AG20443 (cell line): ENCODE data around the gene FCHSD2.
A peak's percentile ranks its signal among the peaks of the same experiment; 100 is the strongest.
"Not testable (repeated sequence)": the region's sequence is repeated elsewhere in the genome, so short reads cannot be mapped to it uniquely, and the experiment has no call there.

Experiments
- DNase-seq: peaks from one replicate; pipeline ENCODE4 v3.0.0; 2012; ENCODE audit warnings: low spot score, mixed read lengths

Gene FCHSD2

DNA sequence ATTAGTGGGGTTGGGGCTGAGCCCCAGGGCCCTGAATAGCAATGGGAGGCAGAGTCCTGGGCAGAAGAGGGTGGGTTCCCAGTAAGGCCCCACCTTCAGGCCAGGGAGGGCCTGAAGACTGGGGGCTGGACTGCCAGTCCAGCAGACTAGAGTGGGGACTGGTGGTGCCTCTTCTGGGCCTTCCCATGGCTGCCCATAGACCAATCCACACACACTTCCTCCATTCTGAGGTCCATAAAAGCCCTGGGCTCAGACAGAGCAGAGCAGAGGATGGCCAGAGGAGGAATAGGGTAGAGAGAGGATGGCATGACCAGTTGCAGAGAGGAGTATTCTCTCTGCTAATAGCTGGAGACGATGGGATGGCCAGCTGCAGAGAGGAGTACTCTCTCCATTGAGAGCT lies 216.0 kb downstream of the FCHSD2 start:
- no peak for DNase-seq

DNA sequence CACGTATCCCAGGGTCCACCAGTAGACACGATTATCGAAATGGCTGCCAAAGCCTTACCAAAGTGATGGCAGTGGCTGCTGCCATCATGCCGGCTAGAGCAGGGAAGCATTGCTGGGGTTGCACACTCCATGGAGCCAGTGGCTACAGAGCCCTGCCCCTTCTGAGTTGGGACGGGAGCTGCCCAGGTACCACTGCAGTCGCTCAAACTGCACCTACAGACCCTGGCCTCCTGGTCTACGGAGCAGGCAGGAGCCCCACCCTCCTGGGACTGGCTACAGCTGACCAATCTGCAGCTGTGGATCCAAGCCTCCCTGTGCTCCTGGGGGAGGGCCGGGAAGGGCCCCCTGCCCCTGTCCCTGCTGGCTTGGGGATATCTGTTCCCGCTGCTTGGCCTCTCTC lies 216.5 kb downstream of the FCHSD2 start:
- no peak for DNase-seq

DNA sequence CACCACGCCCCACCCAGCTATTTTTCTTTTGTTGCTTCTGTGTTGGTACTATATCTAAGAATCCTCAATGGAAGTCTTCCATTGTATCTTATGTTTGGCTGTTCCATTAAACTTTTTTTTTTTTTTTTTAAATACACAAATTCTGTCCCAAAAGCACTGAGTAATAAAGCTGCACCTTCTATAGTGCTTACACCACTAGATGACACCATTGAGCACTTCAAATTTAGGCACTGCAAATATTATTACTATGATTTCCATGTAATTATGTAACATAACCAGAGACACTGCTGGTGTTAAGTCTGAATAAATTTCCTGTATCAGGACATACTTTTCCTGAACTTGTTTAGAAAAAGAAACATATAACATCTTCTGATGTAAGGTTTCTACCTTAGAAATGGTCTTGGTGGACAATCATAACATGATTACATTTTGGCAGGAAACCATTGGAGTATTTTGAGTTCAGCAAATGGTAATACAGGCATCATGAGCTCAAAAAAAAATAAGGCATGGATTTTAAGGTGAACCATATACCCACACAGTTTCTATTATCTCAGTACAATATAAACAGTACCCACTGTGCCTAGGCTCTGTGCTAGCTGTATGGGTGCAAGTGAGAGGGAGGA lies 217.4 kb downstream of the FCHSD2 start:
- DNase-seq: peak; percentile 63

DNA sequence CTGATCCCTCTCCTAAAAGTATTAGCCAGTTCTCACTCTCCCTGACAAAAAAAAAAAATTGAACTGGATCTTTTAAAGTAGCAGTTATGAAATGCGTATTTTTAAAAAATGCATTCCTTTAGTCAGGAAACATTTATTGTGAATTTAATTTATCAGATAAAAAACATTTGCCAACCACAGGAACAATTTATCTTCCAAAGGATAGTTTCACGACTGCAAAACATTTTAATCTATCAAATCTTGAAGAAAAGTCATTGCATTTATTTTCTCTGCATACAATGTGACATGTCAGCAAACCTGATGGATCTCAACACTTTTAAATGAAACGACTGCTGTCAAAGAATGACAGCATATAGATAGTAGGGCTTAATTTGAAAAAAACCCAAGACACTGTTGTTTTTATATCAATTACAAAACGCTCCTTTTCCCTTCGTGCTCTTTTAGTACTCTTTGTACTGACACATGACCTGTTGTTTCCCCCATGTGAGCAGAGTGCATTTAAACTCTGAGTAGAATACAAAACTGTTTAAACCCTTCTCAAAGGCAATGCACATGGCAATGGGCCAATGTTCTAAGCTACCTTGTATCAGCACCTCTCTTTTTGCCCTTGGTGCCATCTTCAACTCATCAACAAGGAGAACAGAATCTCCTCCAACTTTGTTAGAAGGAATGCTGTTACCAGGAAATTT lies 220.9 kb downstream of the FCHSD2 start:
- DNase-seq: no peak

DNA sequence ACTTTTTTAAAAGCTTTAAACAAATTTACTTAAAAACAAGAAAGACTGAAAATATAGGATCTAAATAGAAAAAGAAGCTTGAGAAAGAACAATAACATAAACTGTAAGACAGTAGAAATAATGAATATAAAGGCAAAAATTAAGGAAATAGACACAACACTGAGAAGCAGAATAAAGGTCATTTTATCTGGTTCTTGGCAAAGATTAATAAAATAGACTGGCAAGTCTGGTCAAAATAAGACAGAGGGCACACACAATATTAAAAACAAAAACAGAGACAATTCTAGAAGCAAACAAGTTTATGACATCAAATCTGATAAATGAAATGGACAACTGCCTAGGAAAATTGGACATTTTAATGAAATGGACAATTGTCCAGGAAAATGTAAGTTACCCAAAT lies 222.1 kb downstream of the FCHSD2 start:
- no peak for DNase-seq

DNA sequence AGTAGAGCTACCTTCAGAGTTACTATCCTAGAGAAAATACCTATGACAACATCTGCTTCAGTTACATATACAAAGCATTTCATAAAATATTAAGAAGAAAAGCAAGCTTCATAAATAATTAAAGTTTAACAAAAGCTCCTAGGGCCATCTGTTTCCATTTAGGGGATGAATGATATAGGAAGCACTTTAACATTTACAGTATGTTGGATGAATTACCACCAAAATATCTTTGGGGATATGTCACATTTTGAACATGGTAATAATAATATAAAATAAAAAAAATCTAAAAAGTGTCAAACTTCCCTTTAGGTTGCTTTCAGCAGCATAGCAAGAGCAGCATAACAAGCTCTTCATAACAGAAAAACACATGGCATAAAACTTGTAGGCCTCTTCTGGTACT lies 223.3 kb downstream of the FCHSD2 start:
- no peak for DNase-seq

DNA sequence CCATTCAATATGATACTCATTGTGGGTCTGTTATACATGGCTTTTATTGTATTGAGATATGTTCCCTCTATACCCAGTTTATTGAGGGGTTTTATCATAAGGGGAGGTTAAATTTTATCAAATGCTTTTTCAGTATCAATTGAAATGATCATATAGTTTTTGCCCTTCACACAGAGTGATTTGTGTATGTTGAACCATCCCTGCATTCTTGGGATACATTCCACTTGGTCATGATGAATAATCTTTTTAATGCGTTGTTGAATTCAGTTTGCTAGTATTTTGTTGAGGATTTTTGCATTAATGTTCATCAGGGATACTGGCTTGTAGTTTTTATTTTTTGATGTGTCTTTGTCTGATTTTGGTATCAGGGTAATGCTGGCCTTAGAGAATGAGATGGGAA lies 229.9 kb downstream of the FCHSD2 start:
- no peak for DNase-seq

DNA sequence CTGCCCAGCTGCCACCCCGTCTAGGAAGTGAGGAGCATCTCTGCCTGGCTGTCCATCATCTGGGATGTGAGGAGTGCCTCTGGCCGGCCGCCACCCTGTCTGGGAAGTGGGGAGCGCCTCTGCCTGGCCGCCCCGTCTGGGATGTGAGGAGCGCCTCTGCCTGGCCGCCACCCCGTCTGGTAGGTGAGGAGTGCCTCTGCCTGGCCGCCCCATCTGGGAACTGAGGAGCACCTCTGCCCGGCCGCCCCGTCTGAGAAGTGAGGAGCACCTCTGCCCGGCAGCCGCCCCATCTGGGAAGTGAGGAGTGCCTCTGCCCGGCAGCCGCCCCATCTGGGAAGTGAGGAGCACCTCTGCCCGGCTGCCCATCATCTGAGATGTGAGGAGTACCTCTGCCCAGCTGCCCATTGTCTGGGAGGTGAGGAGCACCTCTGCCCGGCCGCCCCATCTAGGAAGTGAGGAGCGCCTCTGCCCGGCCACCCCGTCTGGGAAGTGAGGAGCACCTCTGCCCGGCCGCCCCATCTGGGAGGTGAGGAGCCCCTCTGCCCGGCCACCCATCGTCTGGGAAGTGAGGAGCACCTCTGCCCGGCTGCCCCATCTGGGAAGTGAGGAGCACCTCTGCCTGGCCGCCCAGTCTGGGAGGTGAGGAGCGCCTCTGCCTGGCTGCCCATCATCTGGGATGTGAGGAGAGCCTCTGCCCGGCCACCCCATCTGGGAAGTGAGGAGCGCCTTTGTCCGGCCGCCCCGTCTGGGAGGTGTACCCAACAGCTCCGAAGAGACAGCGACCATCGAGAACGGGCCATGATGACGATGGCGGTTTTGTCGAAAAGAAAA lies 232.3 kb downstream of the FCHSD2 start:
- DNase-seq: not testable (repeated sequence)

DNA sequence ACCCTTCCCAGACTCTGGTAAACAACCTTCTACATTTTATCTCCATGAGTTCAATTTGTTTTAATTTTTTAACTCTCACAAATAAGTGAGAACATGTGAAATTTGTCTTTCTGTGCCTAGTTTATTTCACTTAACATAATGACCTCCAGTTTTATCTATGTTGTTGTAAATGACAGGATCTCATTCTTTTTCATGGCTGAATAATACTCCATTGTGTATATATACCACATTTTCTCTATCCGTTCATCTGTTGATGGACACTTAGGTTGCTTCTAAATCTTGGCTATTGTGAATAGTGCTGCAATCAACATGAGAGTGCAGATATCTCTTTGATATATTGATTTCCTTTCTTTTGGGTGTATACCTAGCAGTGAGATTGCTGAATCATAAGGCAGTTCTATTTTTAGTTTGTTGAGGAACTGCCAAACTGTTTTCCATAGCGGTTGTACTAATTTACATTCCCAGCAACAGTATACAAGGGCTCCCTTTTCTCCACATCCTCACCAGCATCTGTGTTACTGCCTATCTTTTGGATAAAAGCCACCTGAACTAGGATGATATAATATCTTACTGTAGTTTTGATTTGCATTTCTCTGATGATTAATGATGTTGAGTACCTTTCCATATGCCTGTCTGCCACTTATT lies 234.0 kb downstream of the FCHSD2 start:
- DNase-seq: no peak

DNA sequence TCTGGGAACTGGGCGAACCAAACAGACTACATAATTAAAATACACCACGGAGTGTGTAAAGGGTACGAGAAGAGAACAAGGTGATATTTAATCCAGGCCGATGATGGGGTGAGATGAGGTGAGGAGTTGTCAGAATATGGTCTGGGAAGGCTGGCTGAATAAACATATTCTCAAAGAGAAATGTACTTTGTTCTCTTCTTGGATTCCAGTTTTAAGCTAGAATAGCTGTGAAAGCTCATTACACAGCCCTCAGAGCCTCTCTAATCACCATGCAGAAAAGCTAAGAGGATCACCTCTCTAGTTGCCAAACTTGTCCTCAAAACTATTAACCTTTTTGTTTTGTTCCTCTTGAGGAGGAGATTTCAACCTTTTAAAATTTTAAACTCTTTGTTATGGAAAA lies 238.1 kb downstream of the FCHSD2 start:
- DNase-seq: no peak

DNA sequence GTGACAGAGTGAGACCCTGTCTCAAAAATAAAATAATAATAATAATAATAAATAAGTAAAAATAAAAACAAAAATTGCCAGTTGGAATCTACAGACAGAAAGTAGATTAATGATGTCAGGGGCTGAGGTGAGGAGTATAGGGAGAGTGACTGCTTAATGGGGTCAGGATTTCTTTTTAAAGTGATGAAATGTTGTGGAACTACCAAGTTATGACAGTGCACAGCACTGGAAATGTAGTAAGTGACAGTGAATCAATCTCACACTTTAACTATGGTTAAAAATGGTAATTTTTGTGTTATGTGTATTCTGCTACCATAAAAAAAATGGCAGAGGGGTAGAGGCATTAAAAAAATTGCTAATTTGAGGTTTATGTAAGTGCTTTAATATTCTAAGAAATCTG lies 240.7 kb downstream of the FCHSD2 start:
- no peak for DNase-seq

DNA sequence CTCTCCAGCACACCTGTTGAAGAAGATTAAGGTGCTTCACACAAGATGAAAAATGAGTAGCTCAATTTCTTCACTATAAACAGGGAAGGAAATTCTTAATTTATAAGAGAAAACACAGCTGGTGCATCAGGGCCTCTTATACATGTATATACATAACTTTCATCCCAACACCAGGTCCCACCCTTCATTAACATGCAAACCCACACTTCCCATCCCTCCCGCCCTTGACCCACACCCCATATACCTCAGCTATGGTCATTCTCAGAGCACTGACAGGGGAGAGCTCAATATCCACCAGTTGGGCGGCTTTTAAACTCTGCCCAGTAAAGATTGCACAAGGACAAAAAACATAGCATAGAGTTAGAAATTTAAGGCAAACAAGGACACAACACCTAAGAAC lies 242.1 kb downstream of the FCHSD2 start:
- DNase-seq: no peak

DNA sequence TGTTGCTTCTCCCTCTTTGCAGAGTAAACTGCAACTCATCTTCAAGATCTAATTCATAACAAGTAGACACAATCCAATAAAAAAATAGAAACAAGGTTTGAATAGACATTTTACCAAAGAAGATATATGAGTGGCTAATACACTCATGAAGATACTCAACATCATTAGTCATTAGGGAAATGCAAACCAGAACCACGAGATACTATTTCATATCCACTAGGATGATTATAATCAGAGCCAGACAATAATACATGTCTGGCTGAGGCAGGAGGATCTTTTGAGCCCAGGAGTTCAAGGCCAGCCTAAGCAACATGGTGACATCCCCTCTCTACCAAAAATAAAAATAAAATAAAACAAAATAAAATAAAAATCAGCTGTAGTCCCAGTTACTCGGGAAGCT lies 242.9 kb downstream of the FCHSD2 start:
- no peak for DNase-seq

DNA sequence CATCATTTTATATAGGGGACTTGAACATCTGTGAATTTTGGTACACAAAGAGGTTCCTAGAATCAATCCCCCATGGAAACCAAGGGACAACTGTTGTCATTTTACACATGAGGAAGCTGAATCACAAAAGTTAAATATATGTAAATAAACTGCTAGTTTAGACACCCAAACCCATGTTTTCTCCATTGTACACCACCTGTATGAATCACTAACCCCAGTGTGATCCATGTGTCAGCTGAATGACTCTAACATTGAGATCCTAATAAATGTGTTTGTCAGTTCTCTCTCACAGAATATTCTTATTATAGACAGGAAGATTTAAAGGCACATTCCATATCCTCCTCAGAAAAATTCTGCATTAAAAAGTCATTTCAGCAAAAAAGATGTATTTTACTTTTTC lies 244.6 kb downstream of the FCHSD2 start:
- no peak for DNase-seq

DNA sequence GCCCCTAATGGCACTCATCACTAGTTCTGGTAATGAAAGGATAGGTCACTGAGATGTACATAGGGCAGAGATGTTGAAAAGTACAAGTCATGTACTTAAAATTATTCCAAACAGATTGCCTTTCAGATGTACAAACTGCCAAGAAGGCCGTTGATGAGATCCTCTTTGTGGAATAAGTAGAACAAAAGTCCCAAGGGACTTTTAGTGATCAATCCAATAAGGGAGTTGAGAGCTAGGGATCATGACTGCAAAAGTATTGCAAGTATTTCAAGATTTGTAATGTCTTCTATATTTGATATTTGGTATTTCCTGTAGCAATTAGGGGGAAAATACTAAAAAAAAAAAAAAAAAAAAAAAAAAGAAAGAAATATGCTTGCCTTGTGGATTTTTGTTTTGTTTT lies 245.7 kb downstream of the FCHSD2 start:
- no peak for DNase-seq

DNA sequence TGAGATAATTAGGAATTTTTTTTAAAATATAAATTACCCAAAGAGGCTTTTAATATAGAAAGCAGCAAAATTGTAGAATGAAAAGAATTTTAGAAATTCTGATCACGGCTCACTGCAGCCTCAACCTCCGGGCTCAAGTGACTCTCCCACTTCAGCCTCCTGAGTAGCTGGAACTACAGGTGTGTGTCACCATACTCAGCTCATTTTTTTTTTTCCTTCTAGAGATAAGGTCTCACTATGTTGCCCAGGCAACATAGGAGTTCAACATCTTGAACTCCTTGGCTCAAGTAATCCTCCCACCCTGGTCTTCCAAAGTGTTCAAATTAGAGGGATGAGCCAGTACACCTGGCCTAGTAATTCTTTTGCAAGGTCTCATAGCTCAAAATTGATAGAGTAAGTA lies 251.2 kb downstream of the FCHSD2 start:
- DNase-seq: no peak

DNA sequence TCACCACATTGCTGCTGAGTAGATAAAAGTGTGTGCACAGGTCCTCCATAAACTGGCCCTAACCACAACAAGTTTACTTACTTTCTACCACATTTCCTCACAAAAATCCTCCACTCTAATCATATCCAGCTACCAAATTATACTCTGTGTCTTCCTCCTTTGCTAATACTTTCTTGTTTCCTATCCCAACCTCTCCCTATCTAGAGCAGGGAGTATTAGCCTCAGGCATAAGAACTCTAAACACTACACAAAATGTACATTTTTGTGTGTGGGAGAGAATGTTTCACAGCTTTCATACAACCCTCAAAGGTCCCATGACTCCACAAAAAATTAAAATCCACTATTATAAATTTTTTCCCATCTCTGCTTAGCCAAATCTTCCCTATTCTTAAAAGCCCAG lies 255.5 kb downstream of the FCHSD2 start:
- no peak for DNase-seq

DNA sequence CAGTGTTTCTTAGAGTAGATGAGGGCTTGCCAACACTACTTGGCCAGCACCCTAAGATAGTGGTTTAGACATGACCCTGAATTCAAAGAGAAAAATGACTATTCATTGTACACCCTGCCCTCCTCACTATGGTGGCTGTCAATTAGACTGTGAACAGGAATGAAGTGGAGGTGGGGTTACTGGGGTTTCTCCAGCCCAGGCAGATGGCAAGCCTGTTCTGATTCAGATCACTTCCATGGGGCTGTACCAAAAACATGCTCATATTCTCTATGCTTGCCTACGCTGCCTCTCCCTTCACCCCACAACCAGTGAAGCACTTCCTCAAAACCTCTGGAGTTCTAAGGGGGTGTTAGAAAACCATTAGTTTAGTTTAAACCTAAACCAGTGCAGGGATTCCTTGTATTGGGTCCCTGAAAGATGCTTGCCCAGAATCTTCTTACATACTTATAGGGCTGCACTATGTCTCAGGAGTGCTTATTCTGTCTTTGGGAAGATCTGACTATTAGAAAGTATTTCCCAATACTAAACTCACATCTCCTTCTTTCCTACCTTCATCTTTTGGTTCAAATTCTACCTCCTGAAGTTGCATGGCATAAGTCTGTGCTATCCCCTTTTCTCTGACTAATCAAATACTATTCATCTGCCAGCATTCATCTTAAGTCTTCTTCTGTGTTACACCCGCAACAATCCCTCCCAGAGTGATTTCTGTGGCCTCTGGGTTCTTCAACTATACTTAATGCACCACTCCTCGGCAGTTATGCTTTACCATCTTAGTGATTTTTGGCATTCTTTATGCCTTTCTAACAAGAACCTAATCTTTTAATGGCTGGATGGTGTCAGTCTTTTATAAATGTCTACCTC lies 256.1 kb downstream of the FCHSD2 start:
- no peak for DNase-seq

DNA sequence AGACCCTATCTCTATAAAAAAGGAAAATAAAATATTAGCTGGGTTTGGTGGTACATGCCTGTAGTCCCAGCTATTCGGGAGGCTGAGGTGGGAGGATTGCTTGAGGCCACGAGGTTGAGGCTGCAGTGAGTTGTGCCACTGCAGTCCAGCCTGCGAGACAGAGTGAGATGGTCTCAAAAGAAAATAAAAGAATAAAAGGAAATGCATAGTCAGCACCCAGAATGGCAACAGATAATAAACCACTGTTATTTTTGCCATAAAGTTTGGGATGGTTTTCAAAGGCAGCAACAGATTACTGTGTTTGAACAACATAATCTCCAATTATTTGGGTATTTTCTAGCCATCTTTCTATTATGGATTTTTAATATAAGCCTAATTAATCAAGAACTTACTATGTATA lies 266.0 kb downstream of the FCHSD2 start:
- DNase-seq: no peak

DNA sequence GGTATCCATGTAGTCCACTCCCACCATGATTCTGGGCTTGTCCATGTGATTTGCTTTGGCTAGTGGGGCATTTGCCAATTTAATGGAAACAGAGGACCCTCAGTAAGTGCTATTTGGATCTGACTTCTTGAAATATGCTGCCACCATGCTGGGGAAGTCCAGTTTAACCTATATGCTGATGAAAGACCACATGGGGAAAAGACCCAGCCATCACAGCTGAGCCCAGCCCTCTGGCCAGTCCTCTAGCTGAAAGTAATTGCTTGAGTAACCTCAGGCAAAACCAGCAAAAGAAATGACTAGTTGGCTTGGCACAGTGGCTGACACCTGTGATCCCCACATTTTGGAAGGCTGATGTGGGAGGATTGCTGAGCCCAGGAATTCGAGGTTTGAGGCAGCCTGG lies 266.4 kb downstream of the FCHSD2 start:
- DNase-seq: no peak

DNA sequence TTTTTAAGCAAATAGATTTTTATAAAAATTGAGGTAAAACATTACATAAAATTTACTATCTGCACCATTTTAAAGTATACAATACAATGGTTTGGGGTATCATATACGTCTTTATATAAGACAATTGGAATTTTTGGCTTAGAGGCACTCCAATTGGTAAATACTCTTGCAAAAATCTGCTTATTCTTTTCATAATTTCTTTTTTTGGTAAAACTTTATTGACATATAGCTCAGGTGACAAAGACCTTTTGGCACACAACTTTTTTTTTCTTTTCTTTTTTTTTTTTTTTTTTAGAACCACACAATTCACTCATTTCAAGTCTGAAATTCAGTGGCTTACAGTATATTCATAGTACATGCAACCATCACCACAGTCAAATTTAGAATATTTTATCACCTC lies 270.1 kb downstream of the FCHSD2 start:
- DNase-seq: no peak

DNA sequence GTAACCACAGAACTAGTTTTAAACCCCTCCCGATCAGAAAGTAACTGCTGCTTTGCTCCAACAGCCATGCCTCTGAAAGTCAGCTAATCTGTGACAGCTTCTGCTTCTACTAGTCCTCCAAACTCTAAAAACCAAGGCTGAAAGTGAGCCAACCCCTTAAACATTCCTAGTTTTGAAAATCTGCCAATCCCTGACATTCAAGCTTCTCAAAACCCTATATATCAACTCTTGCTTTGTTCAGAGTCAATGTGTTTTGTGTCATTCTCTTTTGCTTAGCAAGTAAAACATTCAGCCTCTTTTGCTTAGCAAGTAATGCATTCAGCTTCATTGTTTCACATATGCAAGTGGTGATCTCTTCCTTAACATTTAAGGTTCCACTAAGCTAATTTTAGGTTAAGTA lies 271.0 kb downstream of the FCHSD2 start:
- DNase-seq: no peak
